Cardiac muscle cell (in vitro differentiated cells and primary cell): ENCODE data around the gene ZNF521. TPM values are rescaled to one million over a fixed set of nuclear protein-coding genes. Genes with fewer than 3 reads are reported as not detected.

Experiments used
- DNase-seq, 2 donors: peaks; one replicate each; pipeline versions ENCODE4 v3.0.0 to v3.0.0-alpha.2; 2010 to 2017; ENCODE audit warnings: low read depth in 1 of 2, low spot score in 1 of 2
- H3K27ac ChIP-seq: fragments of 200-600 bp; sonication (generic); 2 replicates; pipeline ENCODE4 v1.5.1; 2016
- H3K27me3 ChIP-seq: fragments of 200-600 bp; sonication (generic); 2 replicates; pipeline ENCODE4 v1.6.0; 2016; ENCODE audit warnings: control low read depth
- H3K36me3 ChIP-seq: fragments of 200-600 bp; sonication (generic); 2 replicates; pipeline ENCODE4 v1.5.1; 2016; ENCODE audit warnings: control low read depth
- H3K4me1 ChIP-seq: fragments of 200-600 bp; sonication (generic); 2 replicates; pipeline ENCODE4 v1.8.1; 2017; ENCODE audit warnings: low read depth, mild to moderate bottlenecking, mixed run types
- H3K4me3 ChIP-seq: fragments of 200-600 bp; sonication (generic); 2 replicates; pipeline ENCODE4 v1.5.1; 2016; ENCODE audit warnings: mild to moderate bottlenecking
- H3K9me3 ChIP-seq: fragments of 200-600 bp; sonication (generic); 2 replicates; pipeline ENCODE4 v1.5.1; 2017; ENCODE audit warnings: low read depth, mild to moderate bottlenecking, control low read depth
- polyA plus RNA-seq: library from polyadenylated mRNA; unstranded; fragments of >200 nt; fragmentation: Nextera tagmentation; extraction: Ambion mirVana; gene quantifications from 2 replicates; pipeline ENCODE4 v1.2.1, GENCODE V29; 2016
- total RNA-seq: library from RNA; depleted of rRNA; stranded (reverse); fragments of >200 nt; gene quantifications from 2 replicates; pipeline ENCODE4 v1.2.3, GENCODE V29; 2016
- TF ChIP-seq, protein P1 (sequence below): IDR thresholded peaks from 2 replicates; pipeline ENCODE4 v1.5.1; 2012; ENCODE audit warnings: low read depth, mild to moderate bottlenecking, low read length

The ZNF521 gene
- total and polyA plus RNA-seq, 2 experiments from 2014 or later, result 34.2 to 442 TPM

DNA sequence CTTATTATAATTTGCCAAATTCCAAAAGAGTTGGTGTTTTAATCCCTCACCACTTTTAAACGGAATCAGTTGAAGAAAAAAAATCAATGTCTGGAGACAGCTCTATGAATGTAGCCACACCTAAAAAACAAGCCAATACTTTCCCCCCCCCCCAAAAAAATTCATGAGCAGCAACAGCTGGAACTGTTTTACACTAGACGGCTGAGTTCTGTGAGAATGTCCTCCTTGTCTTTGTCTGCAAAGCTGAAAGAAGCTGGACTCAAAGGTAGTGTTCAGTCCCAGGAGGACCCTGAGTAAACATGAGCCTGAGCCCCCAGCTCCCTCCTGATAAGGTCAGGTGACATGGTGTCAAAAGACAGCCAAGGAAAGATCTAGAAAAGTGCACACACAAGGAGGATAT lies 68.2 kb downstream of the ZNF521 start:
- H3K27ac ChIP-seq, result peak overlapping the region; percentile 98
- H3K4me1 ChIP-seq, result peaks cover 98% of the 10 kb centered on the region
- TF ChIP-seq, protein P1, sequence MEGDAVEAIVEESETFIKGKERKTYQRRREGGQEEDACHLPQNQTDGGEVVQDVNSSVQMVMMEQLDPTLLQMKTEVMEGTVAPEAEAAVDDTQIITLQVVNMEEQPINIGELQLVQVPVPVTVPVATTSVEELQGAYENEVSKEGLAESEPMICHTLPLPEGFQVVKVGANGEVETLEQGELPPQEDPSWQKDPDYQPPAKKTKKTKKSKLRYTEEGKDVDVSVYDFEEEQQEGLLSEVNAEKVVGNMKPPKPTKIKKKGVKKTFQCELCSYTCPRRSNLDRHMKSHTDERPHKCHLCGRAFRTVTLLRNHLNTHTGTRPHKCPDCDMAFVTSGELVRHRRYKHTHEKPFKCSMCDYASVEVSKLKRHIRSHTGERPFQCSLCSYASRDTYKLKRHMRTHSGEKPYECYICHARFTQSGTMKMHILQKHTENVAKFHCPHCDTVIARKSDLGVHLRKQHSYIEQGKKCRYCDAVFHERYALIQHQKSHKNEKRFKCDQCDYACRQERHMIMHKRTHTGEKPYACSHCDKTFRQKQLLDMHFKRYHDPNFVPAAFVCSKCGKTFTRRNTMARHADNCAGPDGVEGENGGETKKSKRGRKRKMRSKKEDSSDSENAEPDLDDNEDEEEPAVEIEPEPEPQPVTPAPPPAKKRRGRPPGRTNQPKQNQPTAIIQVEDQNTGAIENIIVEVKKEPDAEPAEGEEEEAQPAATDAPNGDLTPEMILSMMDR, result no peak

DNA sequence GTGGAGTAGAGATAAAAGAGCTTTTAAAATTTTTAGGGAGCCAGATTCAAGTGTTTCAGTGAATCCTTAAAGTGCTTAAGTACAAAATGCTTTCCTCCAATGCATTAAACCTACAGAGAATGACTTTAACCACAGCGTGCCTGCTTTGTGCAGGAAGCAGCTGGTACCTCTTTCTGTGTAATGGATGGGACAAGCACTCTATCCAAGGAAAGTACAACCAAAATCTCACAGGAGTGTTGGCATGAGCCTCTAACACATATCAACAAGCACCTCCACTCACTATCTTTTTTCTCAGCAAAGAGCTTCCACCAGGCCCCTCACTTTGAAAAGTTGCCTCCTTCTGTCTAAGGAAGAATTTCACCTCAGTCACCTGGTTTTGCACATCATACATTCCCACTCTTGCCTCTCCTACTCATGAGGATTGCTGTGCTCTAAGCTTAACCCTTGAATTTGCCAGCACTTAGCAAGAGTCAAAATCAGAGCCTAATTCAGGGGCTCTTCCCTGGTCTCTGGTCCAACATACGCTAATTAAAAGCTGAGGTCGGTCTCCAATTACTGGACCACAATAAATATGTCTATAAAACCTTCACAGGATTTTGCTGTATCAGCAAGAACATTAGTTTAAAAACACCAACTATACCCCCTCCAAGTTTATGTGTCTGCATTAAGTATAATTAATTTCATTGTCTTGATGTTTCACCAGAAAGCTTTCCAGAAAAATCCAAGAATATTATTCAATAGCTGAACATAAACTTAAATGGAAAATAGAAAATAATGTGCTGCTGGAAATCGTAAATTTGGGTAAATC lies 68.9 kb downstream of the ZNF521 start:
- DNase-seq, result peak in 1 of 2 donors; percentile 45
- TF ChIP-seq, protein P1, result no peak
- H3K27me3 ChIP-seq, result no peaks in the 10 kb centered on the region
- H3K4me3 ChIP-seq, result no peak overlapping the region
- H3K27ac ChIP-seq, result peak overlapping the region; percentile 98
- no peaks in the 10 kb centered on the region for H3K36me3 ChIP-seq
- H3K4me1 ChIP-seq, result peaks cover 100% of the 10 kb centered on the region
- H3K9me3 ChIP-seq, result no peaks in the 10 kb centered on the region

More for the DNA sequence above, 68.2 kb downstream of the ZNF521 start:
- no peaks in the 10 kb centered on the region for H3K36me3 ChIP-seq
- no peak overlapping the region for H3K4me3 ChIP-seq
- H3K27me3 ChIP-seq, result no peaks in the 10 kb centered on the region
- no peaks in the 10 kb centered on the region for H3K9me3 ChIP-seq
- no peak for DNase-seq

DNA sequence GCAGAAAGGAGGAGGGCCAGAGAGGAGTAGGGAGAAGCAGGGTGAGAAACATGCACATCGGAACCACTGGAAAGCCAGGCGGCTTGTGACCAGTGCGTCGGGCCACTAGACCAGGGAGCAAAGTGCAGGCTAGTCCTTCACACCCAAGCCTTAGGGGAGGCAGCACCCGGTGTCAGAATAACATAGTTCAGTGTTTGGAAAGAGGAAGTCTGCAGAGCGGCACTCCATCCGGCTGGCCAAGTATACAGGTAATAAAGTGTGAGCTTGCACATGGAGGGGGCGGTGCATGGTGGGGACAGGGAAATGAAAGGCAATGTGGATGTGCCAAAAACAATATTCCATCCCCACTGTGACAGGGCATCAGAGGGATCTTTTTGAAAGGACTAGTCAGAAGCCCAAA lies 69.7 kb downstream of the ZNF521 start:
- peak in 1 of 2 donors; percentile 8 for DNase-seq
- TF ChIP-seq, protein P1, result no peak
- Histone ChIP-seq H3K9me3 (no peaks in the 10 kb centered on the region), H3K27me3 (no peaks in the 10 kb centered on the region), H3K36me3 (no peaks in the 10 kb centered on the region), H3K4me3 (no peak overlapping the region), H3K4me1 (peaks cover 97% of the 10 kb centered on the region), H3K27ac (peak overlapping the region; percentile 98)

DNA sequence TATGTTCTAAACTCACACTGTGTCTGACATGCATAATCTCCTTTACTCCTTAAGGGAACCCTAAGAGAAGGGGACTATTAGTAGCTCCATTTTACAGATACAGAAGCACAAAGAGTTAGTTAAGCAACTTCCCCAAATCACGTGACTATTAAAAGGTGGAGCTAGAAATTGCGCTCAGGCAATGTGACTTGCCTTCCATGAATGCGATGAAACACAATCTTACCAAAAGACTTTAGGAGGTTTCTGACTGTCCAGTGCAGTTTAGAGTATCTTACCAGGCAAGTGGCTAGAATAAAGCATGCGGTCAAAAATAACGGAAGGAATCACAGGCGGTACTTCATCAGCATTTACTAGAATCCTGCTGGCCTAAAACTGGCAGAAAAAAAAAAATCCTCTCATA lies 70.4 kb downstream of the ZNF521 start:
- no peak overlapping the region for H3K4me3 ChIP-seq
- TF ChIP-seq, protein P1, result no peak
- no peak for DNase-seq
- no peaks in the 10 kb centered on the region for H3K36me3 ChIP-seq
- H3K9me3 ChIP-seq, result no peaks in the 10 kb centered on the region
- H3K27ac ChIP-seq, result peak overlapping the region; percentile 98
- no peaks in the 10 kb centered on the region for H3K27me3 ChIP-seq
- H3K4me1 ChIP-seq, result peaks cover 92% of the 10 kb centered on the region

DNA sequence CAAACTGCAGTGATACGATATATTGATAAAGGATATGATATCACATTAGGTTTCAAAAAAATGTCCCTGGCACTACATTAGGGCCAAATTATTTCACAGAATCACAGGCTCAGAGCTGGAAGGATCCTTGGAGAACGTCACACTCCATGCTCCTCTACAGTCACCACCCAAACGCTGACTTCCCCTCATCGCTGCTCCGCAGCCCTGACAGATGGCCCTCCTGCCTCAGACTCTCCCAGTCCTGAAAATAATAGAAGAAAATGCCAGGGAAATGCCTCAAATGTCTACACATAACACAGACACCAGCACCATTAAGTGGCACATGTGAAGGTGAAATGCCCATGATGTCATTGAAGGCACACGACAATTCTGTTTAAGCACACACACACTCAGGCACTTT lies 72.0 kb downstream of the ZNF521 start:
- Histone ChIP-seq H3K4me1 (peaks cover 92% of the 10 kb centered on the region), H3K36me3 (no peaks in the 10 kb centered on the region), H3K9me3 (no peaks in the 10 kb centered on the region), H3K27ac (peak overlapping the region; percentile 98), H3K27me3 (no peaks in the 10 kb centered on the region), H3K4me3 (no peak overlapping the region)
- no peak for DNase-seq
- TF ChIP-seq, protein P1, result no peak
